Bone marrow (tissue), 2 donors: Measurements from ENCODE around the gene LDLRAP1.
"Not testable (repeated sequence)": the region's sequence is repeated elsewhere in the genome, so short reads cannot be mapped to it uniquely, and the experiment has no call there.

Experiments
- DNase-seq, 2 donors: peaks; one replicate each; lab custom pipeline; 2025; lab: John Stamatoyannopoulos, UW

Gene LDLRAP1, protein sequence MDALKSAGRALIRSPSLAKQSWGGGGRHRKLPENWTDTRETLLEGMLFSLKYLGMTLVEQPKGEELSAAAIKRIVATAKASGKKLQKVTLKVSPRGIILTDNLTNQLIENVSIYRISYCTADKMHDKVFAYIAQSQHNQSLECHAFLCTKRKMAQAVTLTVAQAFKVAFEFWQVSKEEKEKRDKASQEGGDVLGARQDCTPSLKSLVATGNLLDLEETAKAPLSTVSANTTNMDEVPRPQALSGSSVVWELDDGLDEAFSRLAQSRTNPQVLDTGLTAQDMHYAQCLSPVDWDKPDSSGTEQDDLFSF

DNA sequence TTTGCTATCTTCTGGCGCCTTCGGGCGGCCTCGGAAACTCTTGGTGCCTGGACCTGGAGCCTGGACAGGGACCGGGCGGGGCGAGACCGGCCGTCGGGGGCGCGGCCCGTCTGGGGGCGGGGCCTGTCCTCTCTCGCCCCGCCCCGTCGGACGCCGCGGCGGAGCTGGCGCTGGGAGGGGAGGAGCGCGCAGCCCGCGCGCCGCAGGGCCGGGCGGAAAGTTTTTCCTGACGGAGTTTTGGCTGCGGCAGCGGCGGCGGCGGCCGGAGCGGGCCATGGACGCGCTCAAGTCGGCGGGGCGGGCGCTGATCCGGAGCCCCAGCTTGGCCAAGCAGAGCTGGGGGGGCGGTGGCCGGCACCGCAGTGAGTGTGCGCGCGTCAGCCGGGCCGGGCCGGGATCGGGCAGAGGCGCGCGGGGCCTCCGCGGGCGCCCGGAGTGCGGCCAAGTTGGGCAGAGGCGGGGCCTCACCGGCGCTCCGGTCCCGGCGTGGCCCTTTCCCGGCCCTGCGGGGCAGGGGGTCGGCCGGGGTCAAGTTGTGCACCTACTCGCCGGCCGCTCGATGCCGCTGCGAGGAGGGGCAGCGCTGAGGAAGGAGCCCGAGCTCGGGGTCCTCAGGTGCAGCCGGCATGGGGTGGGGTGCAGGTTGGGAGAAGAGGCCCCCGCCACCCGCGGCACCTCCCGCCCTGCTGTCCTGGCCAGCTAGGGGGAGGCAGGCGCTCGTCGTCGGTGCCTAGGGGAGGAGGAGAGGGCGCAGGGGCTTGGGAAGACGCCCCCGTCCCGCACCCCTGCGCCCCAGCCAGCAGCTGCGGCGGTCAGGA is at the start of gene LDLRAP1:
LDLRAP1 (plus strand) TSS at position 182 of the 818 bp plus-strand sequence; CDS start at position 275, 93 bp downstream.
- DNase-seq, result peak in 1 of 2 donors; percentile 32

- no peak for DNase-seq
These were observed 48.5 kb upstream of the LDLRAP1 start for GRCh38 chr1:25494952-25495351.

GRCh38 chr1:25500694-25501093 is 42.7 kb upstream of the LDLRAP1 start:
- DNase-seq, result no peak

DNA sequence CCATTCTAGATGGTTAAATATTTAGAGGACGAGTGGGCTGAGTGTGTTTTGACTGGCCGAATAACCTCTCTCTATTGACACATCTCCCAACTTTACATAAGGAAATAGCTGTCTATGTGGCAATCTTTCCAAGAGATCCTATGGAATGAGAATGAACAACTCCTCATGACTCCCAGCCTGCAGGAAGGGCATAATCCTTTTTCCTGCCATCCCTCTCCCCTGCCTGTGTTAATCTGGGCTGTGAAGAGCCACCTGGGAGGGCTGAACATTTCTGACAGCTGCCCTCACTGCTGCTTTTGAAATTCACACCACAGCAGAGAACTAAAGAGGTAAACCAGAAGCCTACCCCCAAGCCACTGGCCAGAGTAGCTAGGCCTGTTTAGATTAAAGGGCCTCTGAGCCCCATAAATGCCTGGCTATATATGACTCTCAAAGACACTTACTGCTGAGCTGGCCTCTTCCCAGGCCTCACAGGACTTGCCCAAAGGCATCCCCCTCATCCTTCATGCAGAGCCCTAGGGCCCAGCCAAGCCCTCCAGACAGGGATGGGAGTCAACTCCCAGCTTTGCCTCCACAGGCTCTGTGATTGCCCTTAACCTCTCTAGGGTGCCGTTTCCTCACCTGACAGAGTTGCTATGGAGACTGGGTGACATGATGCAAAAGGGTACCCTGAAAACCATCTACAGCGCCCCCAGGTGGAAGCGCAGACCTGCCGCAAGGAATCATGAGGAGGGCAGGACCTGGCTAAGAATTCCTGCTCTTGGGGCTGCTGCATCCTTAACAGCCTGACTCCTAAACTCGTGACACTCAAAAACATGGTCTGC is 42.0 kb upstream of the LDLRAP1 start:
- DNase-seq, result no peak

GRCh38 chr1:25502957-25503356 is 40.4 kb upstream of the LDLRAP1 start:
- no peak for DNase-seq

- no peak for DNase-seq
These were observed 39.6 kb upstream of the LDLRAP1 start for GRCh38 chr1:25503551-25504426.

- no peak for DNase-seq
These were observed 38.5 kb upstream of the LDLRAP1 start for GRCh38 chr1:25504706-25505595.

DNA sequence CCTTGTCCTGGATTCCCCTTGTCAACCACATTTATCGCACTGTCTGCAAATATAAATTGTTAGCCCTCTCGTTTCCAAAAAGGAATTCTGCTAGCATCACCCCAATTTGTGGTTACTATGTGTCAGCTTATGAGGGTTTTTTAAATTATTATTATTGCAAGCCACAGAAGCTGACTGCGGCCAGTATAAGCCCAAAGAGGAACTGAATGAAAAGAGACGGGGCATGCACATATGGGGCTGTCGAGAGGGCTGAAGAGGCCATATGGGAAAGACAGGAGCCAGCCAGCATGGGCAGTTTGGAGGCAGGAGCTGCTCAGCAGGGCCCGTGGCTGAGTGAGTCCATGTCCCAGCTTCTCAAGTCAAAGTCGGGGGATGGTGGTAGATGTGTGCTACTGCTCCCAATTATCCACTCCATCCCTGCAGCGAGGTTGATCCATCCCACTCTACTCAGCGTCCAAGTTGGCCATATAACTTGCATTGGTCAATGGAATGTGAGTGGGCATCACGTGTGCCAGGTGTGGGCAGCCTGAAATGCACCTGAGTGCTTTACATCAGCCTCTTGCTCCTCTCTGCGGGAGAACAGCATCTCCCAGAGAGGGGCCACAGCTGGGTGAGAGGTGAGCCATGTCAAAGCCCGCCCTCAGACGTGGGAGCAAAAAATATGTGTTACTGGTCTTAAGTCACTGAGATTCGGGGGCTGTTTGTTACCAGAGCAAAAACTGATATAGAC is 37.6 kb upstream of the LDLRAP1 start:
- no peak for DNase-seq

GRCh38 chr1:25506566-25507463 is 36.6 kb upstream of the LDLRAP1 start:
- DNase-seq, result not testable (repeated sequence)

- DNase-seq, result no peak
These were observed 29.7 kb upstream of the LDLRAP1 start for GRCh38 chr1:25513666-25514065.

DNA sequence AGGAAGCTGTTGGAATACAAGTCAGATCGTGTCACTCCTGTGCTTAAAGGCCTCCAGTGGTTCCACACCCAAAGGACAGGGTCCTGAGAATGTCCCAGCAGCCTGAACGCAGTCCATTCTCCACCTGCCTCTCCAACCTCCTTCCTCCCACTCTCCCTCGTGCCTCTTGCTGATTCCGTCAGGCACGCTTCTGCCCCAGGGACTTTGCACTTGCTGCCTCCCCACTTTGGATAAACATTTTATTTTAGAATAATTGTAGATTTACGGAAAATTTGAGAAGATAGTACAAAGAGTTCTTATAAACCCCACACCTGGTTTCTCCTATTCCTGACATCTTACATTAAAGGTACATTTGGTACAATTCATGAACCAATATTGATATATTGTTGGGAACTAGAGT is 28.4 kb upstream of the LDLRAP1 start:
- no peak for DNase-seq

DNA sequence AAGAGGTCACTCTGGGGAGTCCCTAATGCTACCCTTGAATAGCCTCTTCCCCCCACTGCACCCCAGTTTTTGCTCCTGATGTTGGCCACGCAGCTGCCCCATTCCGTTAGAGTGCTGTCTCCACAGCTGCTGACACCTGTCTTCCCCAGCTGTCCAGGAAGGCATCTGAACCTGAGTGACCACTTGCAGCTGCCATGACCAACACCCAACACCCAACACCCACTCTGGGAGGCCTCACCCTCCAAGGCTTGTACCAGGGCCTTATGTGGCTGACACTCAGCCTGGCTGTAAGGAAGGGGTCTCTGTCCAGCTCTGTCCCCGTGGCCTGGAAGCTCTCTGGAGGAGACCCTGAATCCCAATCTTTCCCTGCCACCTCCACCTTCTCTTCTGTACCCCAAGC is 26.7 kb upstream of the LDLRAP1 start:
- DNase-seq, result no peak

- no peak for DNase-seq
These were observed 25.7 kb upstream of the LDLRAP1 start for GRCh38 chr1:25517476-25518394.

DNA sequence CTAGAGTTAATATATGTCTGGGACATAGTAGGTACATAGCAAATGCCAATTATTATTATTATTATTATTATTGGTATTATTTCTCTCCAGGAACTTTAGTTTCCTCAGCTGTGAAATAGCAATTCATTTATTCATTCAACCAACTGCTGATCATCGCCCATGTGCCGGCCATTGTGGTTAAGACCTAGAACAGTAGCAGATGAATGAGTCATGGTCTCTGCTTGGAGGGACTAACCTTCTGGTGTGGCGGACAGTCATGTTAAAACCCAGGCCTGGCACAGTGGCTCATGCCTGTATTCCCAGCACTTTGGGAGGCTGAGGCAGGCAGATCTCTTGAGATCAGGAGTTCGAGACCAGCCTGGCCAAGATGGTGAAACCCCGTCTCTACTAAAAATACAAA is 23.8 kb upstream of the LDLRAP1 start:
- no peak for DNase-seq

DNA sequence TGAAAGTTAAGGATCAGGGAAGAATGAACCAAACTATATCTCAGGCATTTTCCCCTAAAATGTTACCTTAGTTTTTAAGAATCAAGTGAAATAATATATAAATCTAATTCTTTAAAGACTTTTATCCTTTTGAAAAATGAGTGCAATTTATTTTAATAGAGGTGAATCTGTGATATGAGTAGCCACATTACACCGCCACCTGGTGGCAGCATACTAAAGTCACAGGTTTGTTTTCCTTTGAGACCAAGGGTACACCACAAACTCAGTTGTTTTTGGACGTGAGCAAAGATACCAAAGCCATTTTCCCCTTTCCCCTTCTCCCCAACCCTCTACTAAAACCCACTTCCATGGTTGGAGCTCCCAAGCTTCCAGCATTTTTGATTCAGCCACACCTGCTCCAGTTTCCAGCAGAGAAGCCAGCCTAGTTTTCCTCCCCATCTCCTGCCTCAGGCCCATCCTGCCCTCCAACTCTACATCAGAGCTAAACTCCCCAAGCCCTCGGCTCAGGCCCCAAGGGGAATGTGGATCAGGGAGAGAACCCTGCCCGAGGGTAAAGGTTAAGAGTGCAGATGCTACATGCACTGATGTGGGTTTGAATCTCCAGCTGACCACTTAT is 22.9 kb upstream of the LDLRAP1 start:
- peak in 1 of 2 donors; percentile 67 for DNase-seq

DNA sequence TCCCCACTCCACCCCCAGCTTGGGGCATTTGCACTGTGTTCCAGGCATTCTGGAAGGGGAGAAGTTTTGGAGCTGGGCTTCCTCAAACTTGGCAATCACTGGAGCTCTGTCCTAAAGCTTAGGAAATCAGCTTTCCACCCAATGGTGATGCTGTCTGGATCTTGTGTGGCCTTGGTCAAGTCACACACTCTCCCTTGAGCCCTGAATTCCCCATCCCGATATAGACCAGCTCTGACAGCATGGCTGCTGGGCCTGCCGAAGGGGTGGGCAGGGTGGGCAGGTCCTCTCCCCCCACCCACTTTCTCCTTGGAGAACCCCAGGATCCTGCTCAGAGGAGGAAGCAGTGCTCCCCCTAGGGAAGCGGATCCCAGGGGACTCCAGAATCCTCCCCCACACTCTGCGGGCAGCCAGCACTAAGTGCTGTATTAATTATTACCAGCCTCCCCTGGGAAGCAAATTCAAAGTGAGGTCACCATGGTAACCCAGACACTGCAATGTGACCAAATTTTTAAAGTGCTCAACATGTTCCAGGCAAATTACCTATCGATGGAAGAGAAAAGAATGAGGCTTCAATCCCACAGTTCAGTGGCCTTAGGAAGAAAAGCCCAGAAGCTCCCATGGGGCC is 21.3 kb upstream of the LDLRAP1 start:
- DNase-seq, result no peak

- no peak for DNase-seq
These were observed 19.9 kb upstream of the LDLRAP1 start for GRCh38 chr1:25523542-25523941.
